Suprapubic skin (tissue), 4 donors: ENCODE measurements around the gene TIMM8B. TPM values are rescaled to one million over a fixed set of nuclear protein-coding genes. Genes with fewer than 3 reads are reported as not detected.

Experiments
- DNase-seq, 2 donors: peaks; one replicate each; pipeline ENCODE4 v3.0.0-alpha.2; 2019; ENCODE audit warnings: low spot score in 2 of 2
- H3K27ac ChIP-seq: fragments of 200-600 bp; sonication (generic); one replicate; pipeline ENCODE4 v1.5.1; 2019
- H3K27me3 ChIP-seq: fragments of 200-600 bp; sonication (generic); one replicate; pipeline ENCODE4 v1.5.1; 2019
- H3K36me3 ChIP-seq: fragments of 200-600 bp; sonication (generic); one replicate; pipeline ENCODE4 v1.5.1; 2019
- H3K4me1 ChIP-seq: fragments of 200-600 bp; sonication (generic); one replicate; pipeline ENCODE4 v1.5.1; 2019
- H3K4me3 ChIP-seq: fragments of 200-600 bp; sonication (generic); one replicate; pipeline ENCODE4 v1.5.1; 2019; ENCODE audit warnings: mild to moderate bottlenecking
- H3K9me3 ChIP-seq: fragments of 200-600 bp; sonication (generic); one replicate; pipeline ENCODE4 v1.5.1; 2019
- EP300 ChIP-seq: sonication (generic); formaldehyde crosslinking; IDR thresholded peaks from one replicate; pipeline ENCODE4 v1.6.1; 2017; ENCODE audit warnings: antibody characterized with exemption
- POLR2A ChIP-seq, 2 donors: fragments of 450-650 bp; IDR thresholded peaks; one replicate each; pipeline ENCODE4 v1.6.1; 2017; ENCODE audit warnings: antibody characterized with exemption in 2 of 2, mild to moderate bottlenecking in 2 of 2, moderate library complexity in 2 of 2
- POLR2AphosphoS5 ChIP-seq, 3 donors: sonication (generic); formaldehyde crosslinking; IDR thresholded peaks; one replicate each; pipeline ENCODE4 v1.6.1; 2017; ENCODE audit warnings: antibody characterized with exemption in 3 of 3
- WGBS: methylation state at CpG from one replicate; pipeline ENCODE4 v1.1.5; 2018; 5-methylcytosine and 5-hydroxymethylcytosine counted together
- total RNA-seq, 4 donors: library from RNA; depleted of rRNA; stranded (reverse); fragments of >200 nt; gene quantifications; one replicate each; pipeline ENCODE4 v1.1.0, GENCODE V29; 2016
- TF ChIP-seq, protein P1 (sequence below), 2 donors: fragments of 200-600 bp in 1 of 2; fragments of 450-650 bp in 1 of 2; sonication (generic) in 1 of 2; IDR thresholded peaks; one replicate each; pipeline ENCODE4 v1.5.1; 2016 to 2019; ENCODE audit warnings: antibody characterized with exemption in 2 of 2, mild to moderate bottlenecking in 1 of 2, moderate library complexity in 1 of 2

Gene TIMM8B
- total RNA-seq = 10 to 100 TPM; 15.0 to 48.4 (median 37.1) TPM

DNA sequence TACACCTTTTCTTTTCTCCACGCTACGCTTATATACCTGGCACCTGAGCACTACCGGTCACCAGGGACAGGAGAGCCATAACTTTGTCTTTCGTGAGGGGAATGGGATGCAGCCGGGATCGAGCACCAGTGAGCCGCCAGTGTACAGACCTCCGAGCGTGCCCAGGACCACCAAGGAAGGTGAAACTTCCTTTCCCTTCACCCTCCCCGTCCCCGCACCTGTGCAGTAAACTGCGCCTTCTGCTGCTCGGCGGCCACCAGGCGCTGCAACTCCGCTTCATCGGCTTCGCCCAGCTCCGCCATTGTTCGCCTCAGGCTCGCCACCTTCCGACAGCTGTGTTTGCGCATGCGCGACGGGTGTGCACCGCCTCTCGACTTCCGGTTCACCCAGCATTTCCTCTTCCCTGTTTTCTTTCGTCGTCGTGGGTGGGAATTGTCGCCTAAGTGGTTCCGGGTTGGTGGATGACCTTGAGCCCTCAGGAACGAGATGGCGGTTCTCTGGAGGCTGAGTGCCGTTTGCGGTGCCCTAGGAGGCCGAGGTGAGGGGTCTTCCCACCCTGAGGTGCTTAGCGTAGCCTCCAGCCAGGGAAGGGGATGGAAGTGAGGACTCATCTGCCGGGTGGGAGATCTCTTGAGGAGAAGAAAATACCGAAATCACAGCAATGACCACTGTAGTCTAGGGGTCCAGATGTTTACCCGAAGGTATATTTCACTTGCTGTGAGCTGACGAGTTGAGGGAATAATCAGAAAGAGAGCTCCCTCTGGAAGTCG is at the start of gene TIMM8B, which contains the start of gene SDHD:
Gene TIMM8B (minus strand): TSS at position 335 of the 770 bp plus-strand sequence. CDS start 33 bp downstream, at position 302.
Gene SDHD (plus strand): TSS at position 452 of the 770 bp plus-strand sequence. CDS start 35 bp downstream, at position 487.
- no peak for TF ChIP-seq EP300
- TF ChIP-seq, protein P1, sequence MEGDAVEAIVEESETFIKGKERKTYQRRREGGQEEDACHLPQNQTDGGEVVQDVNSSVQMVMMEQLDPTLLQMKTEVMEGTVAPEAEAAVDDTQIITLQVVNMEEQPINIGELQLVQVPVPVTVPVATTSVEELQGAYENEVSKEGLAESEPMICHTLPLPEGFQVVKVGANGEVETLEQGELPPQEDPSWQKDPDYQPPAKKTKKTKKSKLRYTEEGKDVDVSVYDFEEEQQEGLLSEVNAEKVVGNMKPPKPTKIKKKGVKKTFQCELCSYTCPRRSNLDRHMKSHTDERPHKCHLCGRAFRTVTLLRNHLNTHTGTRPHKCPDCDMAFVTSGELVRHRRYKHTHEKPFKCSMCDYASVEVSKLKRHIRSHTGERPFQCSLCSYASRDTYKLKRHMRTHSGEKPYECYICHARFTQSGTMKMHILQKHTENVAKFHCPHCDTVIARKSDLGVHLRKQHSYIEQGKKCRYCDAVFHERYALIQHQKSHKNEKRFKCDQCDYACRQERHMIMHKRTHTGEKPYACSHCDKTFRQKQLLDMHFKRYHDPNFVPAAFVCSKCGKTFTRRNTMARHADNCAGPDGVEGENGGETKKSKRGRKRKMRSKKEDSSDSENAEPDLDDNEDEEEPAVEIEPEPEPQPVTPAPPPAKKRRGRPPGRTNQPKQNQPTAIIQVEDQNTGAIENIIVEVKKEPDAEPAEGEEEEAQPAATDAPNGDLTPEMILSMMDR (IDR thresholded peaks at IDR 0.05) = peak in 1 of 2 donors; percentile 44
- peak in 2 of 3 donors; percentile 71 to 93 for TF ChIP-seq POLR2AphosphoS5 (IDR thresholded peaks at IDR 0.05)
- peak; percentile 34 to 56 for TF ChIP-seq POLR2A (IDR thresholded peaks at IDR 0.05)
- Histone ChIP-seq H3K27ac (peak within 1 kb of the TSS; percentile 83), H3K4me3 (peak within 1 kb of the TSS; percentile 93), H3K27me3 (no peaks in the 10 kb centered on the region), H3K4me1 (peaks cover 37% of the 10 kb centered on the region), H3K9me3 (no peaks in the 10 kb centered on the region), H3K36me3 (peaks cover 64% of the 10 kb centered on the region)
- under 1% methylated on average over 29 of the region's 45 CpGs for WGBS
- DNase-seq = peak; percentile 98

DNA sequence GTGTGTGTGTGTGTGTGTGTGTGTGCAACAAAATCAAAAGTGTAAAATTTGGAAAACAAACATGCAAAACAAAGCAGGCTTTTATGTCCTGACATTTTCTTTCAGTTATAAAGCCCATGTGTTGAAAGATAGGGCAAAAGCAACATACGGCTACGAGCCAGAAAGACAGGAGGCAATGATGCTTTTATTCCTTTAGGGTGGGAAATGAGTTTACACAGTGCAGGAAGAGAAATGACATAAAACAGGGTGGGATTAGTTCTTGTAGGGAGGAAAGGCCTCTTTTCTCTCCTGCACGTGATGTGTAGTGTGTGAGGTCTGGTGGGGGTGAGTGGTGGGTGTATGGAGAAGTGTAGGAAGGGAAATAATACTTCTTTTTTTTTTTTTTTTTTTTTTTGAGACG is 47.9 kb upstream of the TIMM8B start:
- 85% methylated on average over 4 of the region's 4 CpGs for WGBS
- Histone ChIP-seq H3K4me1 (peaks cover 21% of the 10 kb centered on the region), H3K27ac (no peak overlapping the region), H3K36me3 (no peaks in the 10 kb centered on the region), H3K27me3 (no peaks in the 10 kb centered on the region), H3K9me3 (no peaks in the 10 kb centered on the region), H3K4me3 (no peak overlapping the region)
- TF ChIP-seq, protein P1 (IDR thresholded peaks at IDR 0.05) = no peak
- no peak for TF ChIP-seq EP300
- no peak for TF ChIP-seq POLR2A (IDR thresholded peaks at IDR 0.05)
- no peak for DNase-seq

GRCh38 chr11:112132737-112133136 is 46.2 kb upstream of the TIMM8B start:
- WGBS = 66% methylated on average over 2 of the region's 2 CpGs
- Histone ChIP-seq H3K4me3 (no peak overlapping the region), H3K9me3 (no peaks in the 10 kb centered on the region), H3K36me3 (no peaks in the 10 kb centered on the region), H3K27me3 (no peaks in the 10 kb centered on the region), H3K27ac (no peak overlapping the region), H3K4me1 (peaks cover 37% of the 10 kb centered on the region)
- no peak for DNase-seq
- TF ChIP-seq, protein P1 (IDR thresholded peaks at IDR 0.05) = no peak
- TF ChIP-seq POLR2AphosphoS5 (IDR thresholded peaks at IDR 0.05) (no peak), EP300 (no peak), POLR2A (IDR thresholded peaks at IDR 0.05) (no peak)

- no peaks in the 10 kb centered on the region for H3K27me3 ChIP-seq
- no peaks in the 10 kb centered on the region for H3K36me3 ChIP-seq
- H3K4me3 ChIP-seq = no peak overlapping the region
- DNase-seq = no peak
- TF ChIP-seq POLR2AphosphoS5 (IDR thresholded peaks at IDR 0.05) = no peak
- no peaks in the 10 kb centered on the region for H3K9me3 ChIP-seq
- 58% methylated on average over 5 of the region's 5 CpGs for WGBS
- H3K4me1 ChIP-seq = peaks cover 37% of the 10 kb centered on the region
- peak overlapping the region; percentile 81 for H3K27ac ChIP-seq
Measured at GRCh38 chr11:112129656-112130055, 43.1 kb upstream of the TIMM8B start.

- Histone ChIP-seq H3K27me3 (no peaks in the 10 kb centered on the region), H3K9me3 (no peaks in the 10 kb centered on the region), H3K4me3 (no peak overlapping the region), H3K4me1 (peaks cover 37% of the 10 kb centered on the region), H3K36me3 (no peaks in the 10 kb centered on the region), H3K27ac (peak overlapping the region; percentile 81)
- DNase-seq = peak in 1 of 2 donors; percentile 77
- WGBS = 46% methylated on average over 3 of the region's 3 CpGs
- TF ChIP-seq, protein P1 (IDR thresholded peaks at IDR 0.05) = no peak
- TF ChIP-seq POLR2A (IDR thresholded peaks at IDR 0.05) = no peak
- no peak for TF ChIP-seq POLR2AphosphoS5 (IDR thresholded peaks at IDR 0.05)
- no peak for TF ChIP-seq EP300
Measured at GRCh38 chr11:112128483-112129121, 42.0 kb upstream of the TIMM8B start.
